PFSK-1 (cell line): ENCODE results near the gene FKBP5.

Source experiments
- FOXP2 ChIP-seq: optimal IDR thresholded peaks from 2 replicates; pipeline ENCODE3; 2011; ENCODE audit warnings: borderline replicate concordance, control low read depth, inconsistent platforms; ENCODE audit not compliant: insufficient read depth; ENCODE audit errors: extremely low read length, extremely low read depth
- POLR2AphosphoS5 ChIP-seq: IDR thresholded peaks from 2 replicates; pipeline ENCODE4 v1.6.1; 2012; ENCODE audit warnings: low read depth, mild to moderate bottlenecking, control low read depth, low read length, moderate library complexity
- SIN3A ChIP-seq: IDR thresholded peaks from 2 replicates; pipeline ENCODE4 v1.6.1; 2012; ENCODE audit warnings: mild to moderate bottlenecking, low read length, moderate library complexity, borderline replicate concordance; ENCODE audit not compliant: insufficient read depth
- TAF1 ChIP-seq: IDR thresholded peaks from 2 replicates; pipeline ENCODE4 v1.6.1; 2012; ENCODE audit warnings: low read length, control low read depth, borderline replicate concordance; ENCODE audit not compliant: insufficient read depth
- TF ChIP-seq, protein P1 (sequence below), 2 experiments: IDR thresholded peaks; 2 replicates each; pipeline versions ENCODE4 v1.6.1 to v1.8.0; 2011 to 2012; ENCODE audit warnings: low read depth in 2 of 2, low read length in 2 of 2, control low read depth in 1 of 2, inconsistent platforms in 1 of 2, mild to moderate bottlenecking in 1 of 2, moderate library complexity in 1 of 2; ENCODE audit not compliant: insufficient read depth in 1 of 2

The FKBP5 gene

DNA sequence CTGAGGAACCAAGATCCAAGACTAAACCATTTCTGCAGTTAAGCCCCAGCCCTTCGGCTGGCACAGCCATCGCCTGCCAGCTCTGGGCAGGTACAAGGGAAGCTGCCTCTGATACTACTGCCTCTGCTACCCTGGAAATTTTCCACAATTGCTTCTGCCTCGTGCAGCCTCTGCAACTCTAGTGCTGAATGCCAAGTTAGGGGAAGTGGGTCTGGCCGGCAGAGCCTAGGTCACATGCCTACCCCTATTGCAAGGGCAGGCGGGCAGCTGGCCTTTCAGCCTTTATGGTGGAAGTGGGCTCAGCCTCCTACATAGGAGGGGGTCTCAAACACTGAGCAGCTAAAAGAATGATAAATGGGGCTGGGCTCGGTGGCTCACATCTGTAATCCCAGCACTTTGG, 131.5 kb downstream of the FKBP5 start:
- TF ChIP-seq FOXP2: no peak
- no peak for TF ChIP-seq SIN3A
- TF ChIP-seq POLR2AphosphoS5: no peak
- no peak for TF ChIP-seq TAF1
- TF ChIP-seq, protein P1, sequence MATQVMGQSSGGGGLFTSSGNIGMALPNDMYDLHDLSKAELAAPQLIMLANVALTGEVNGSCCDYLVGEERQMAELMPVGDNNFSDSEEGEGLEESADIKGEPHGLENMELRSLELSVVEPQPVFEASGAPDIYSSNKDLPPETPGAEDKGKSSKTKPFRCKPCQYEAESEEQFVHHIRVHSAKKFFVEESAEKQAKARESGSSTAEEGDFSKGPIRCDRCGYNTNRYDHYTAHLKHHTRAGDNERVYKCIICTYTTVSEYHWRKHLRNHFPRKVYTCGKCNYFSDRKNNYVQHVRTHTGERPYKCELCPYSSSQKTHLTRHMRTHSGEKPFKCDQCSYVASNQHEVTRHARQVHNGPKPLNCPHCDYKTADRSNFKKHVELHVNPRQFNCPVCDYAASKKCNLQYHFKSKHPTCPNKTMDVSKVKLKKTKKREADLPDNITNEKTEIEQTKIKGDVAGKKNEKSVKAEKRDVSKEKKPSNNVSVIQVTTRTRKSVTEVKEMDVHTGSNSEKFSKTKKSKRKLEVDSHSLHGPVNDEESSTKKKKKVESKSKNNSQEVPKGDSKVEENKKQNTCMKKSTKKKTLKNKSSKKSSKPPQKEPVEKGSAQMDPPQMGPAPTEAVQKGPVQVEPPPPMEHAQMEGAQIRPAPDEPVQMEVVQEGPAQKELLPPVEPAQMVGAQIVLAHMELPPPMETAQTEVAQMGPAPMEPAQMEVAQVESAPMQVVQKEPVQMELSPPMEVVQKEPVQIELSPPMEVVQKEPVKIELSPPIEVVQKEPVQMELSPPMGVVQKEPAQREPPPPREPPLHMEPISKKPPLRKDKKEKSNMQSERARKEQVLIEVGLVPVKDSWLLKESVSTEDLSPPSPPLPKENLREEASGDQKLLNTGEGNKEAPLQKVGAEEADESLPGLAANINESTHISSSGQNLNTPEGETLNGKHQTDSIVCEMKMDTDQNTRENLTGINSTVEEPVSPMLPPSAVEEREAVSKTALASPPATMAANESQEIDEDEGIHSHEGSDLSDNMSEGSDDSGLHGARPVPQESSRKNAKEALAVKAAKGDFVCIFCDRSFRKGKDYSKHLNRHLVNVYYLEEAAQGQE (IDR thresholded peaks at IDR 0.05; ENCODE audit: insufficient read depth in 1 of 2, low read depth in 2 of 2, low read length in 2 of 2): no peak

DNA sequence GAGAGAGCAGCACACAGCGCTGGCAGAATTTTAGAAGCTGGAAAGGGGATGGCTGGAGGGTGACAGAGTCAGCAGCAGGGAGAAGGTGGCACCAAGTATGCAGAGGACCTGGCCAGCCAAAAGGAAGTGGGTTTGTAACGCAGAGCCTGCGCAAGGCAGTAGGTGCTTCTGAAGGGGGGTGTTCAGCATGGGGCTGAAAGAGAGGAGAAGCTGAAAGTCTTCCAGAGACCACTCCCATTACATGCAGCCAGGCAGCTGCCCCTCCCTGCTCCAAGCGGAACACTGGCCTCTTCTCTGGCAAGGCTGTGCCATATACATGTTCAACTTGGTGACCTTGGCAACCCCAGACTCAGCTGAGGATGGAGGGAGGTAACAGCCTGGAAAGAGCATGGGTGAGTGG, 133.9 kb downstream of the FKBP5 start:
- TF ChIP-seq, protein P1 (IDR thresholded peaks at IDR 0.05; ENCODE audit: insufficient read depth in 1 of 2, low read depth in 2 of 2, low read length in 2 of 2): no peak
- TF ChIP-seq POLR2AphosphoS5: no peak
- no peak for TF ChIP-seq FOXP2
- no peak for TF ChIP-seq TAF1
- no peak for TF ChIP-seq SIN3A

DNA sequence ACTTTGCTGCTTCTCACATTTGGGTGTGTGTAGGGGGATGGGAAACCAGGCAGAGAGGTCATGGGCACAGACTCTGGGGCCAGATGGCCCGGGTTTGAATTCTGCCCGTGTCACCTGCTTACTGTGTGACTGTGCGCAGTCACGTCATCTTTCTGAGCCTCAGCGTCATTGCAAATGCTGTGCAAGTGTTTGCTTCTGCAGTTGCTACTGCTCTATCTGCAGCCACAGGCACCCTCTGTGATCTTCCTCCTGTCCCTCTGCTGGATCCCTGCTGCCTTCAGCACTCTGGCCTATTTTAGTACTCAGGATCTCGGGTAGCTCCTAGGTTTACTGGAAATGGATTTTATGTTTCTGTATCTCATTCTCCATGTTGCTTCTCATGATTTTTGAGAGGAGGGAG, 135.4 kb downstream of the FKBP5 start:
- no peak for TF ChIP-seq TAF1
- no peak for TF ChIP-seq POLR2AphosphoS5
- no peak for TF ChIP-seq FOXP2
- TF ChIP-seq, protein P1 (IDR thresholded peaks at IDR 0.05; ENCODE audit: insufficient read depth in 1 of 2, low read depth in 2 of 2, low read length in 2 of 2): no peak

DNA sequence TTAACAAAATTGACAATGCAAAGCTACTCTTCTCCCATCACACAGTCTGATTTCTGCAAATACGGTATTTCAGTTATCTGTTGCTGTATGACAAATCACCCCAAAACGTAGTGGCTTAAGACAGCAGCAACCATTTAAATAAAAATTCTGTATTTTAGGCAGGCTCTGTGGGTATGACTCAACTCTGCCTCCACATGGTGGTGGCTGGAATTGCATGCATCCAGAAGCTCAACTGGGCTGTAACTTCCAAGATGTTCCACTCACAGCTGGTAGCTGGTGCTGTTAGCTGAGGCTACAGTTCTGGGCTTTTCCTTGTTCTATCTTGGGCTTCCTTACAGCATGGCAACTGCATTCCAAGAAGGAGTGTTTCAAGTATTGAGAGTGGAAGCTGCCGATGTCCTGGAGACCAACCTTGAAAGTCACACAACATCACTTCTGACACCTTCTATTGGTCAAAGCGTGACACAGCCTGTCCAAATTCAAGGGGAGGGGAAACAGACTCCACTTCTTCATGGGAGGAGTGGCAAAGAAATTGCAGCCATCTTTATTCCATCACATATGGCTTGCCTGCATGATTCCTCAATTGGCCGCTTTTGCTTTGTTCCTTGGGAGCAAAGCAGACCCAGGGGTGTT, 136.3 kb downstream of the FKBP5 start:
- TF ChIP-seq SIN3A (no peak), POLR2AphosphoS5 (no peak), TAF1 (no peak), FOXP2 (no peak)
- TF ChIP-seq, protein P1 (IDR thresholded peaks at IDR 0.05; ENCODE audit: insufficient read depth in 1 of 2, low read depth in 2 of 2, low read length in 2 of 2): no peak
